NCI-H82 (cell line): Measurements from ENCODE around the gene KLHDC10.
"Not testable (repeated sequence)": the region's sequence is repeated elsewhere in the genome, so short reads cannot be mapped to it uniquely, and the experiment has no call there.

ENCODE experiments used
- DNase-seq: peaks from one replicate; lab custom pipeline; 2025; lab: John Stamatoyannopoulos, UW

Gene KLHDC10

GRCh38 chr7:130118294-130118693 lies 48.0 kb downstream of the KLHDC10 start:
- DNase-seq, result no peak

- DNase-seq, result no peak
These were observed 48.5 kb downstream of the KLHDC10 start for GRCh38 chr7:130118801-130119200.

DNA sequence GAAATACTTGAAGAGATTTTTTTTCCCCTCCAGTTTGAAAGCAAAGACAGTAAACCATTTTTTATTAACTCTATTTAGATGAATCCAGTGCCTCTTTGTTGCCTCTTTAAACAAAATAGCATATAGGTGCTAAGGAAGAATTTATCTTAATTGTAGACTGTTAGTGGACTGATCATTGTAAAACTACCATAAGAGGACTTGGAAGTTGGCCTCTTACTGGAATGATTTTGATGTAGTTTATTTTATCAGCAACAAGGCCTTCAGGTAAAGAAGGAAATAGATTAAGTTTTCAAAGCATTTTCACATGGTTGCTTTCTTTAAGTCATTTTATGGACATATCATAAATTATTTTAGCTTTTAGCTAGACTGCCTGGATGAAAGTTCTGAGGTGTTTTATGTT lies 53.2 kb downstream of the KLHDC10 start:
- no peak for DNase-seq

DNA sequence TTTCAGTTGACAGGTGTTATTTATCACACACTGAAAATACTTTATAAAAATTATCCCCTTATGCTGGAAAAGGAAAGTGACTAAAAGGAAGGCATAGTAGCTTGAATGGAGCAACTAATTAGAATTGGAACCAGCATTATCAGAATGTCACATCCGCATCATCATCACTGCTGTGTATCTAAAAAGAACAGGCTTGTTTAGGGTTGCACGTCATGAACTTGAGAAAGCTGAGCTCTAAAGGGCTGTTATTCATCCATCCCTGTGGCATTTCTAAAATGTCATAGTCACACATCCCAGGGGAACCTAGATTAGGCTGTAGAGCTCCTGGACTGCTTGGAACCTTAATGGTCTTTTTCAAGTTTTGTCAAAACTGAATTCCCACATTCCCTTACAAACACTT lies 54.4 kb downstream of the KLHDC10 start:
- no peak for DNase-seq

DNA sequence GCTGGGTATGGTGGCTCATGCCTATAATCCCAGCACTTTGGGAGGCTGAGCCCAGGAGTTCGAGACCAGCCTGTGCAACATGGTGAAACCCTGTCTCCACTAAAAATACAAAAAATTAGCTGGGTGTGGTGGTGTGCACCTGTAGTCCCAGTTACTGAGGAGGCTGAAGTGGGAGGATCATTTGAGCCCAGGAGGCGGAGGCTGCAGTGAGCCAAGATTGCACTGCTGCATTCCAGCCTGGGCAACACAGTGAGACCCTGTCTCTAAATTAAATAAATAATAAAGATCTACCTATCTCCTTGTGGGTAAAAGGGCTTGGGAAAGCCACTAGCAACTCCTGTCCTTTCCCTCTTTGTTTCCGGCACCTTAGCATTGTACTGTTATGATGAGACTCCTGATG lies 56.5 kb downstream of the KLHDC10 start:
- DNase-seq, result not testable (repeated sequence)

GRCh38 chr7:130127404-130127803 lies 57.1 kb downstream of the KLHDC10 start:
- no peak for DNase-seq

DNA sequence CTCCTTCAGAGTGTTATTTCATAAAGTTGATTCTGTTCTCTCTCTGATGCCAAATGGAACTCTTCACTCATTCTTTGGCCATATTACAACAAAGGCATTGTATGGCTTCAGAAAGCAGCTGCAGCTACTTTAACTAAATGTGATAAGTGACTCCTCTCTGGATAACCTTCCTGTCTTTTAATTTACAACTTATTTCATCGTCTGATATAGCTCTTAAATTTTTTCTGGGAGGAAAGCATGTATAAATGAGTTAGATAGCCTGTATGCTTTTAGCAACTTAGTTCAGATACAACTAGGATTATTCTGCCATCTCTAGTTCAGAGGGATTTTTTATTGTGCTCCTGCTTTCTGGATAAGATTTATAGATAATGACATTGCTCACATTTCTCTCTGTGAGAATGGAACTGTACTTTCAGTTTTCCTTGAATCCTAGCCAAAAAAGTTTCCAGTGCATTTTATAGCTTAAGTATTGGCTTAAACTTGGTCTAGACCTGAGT lies 57.5 kb downstream of the KLHDC10 start:
- no peak for DNase-seq

- DNase-seq, result no peak
These were observed 58.7 kb downstream of the KLHDC10 start for GRCh38 chr7:130129011-130129411.

DNA sequence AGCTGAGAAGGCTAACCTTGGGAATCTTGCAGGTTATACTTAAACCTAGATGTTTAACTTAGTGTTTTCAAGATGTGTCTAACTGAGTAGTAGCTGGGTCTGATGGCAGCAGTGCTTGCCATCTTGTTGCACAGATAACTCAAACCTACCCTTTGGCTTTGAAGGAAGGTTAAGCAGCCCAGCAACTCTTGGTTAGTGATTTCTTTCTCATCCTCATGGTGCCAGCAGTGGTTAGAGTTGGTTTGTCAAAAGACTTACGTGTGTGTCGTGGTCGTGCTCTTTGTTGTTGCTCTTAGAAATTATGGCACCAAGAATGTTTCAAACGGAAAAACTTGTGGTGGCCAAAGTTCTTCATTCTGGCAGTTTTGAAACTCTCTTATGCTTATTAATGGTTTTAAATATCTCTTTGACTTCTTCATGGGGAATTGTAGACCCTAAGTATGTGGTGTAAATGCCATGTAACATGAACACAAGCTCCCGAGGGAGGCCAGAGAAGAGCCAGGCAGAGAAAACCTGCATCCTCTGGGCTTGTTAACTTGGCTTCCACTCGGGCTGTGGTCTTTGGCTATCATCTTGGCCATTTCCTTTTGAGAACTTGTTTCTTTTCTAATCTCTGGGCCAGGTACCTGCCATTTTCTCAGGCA lies 61.0 kb downstream of the KLHDC10 start:
- no peak for DNase-seq

DNA sequence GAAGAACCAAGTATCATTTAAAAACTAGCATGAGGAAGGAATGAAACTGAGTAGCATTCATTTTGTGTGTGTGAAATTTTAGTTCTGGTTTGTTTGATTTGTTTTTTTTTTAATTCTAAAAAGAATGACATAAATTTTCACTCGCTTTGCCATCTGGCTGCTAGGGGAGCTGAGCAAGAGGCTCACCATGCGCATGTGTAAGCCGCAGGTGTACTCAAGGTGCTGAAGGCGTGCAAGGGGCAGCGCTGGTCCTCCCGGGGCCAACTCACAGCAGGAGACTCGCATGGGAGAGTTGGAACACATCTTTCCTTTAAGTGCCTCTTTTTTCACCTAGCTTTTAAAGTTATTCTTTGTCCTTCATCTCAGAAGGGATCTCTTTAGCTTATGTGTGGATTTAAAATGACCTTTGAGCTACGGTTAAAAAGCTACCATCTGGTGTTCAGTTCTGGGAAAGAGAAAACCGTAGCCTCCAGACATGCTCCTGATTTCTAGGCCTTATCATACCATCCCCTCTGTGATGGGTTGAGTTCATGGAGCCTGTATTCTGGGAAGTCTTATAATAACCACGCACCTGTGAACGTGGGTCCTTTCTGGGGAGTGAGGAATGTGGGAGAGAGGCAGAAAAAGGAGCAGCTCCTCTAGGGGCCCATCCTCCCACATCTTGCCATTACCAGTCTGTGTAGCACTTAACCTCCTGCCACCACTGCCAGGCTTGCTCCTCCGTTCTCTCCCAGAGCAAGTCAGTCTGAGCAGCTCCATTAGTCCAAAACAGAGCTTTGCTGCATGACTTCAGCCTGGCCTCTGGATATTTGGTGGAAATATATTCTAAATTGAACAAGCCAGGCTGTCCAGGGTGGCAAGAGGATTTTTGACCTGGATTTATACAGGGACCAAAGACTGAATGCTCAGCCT lies 61.9 kb downstream of the KLHDC10 start:
- DNase-seq, result no peak

DNA sequence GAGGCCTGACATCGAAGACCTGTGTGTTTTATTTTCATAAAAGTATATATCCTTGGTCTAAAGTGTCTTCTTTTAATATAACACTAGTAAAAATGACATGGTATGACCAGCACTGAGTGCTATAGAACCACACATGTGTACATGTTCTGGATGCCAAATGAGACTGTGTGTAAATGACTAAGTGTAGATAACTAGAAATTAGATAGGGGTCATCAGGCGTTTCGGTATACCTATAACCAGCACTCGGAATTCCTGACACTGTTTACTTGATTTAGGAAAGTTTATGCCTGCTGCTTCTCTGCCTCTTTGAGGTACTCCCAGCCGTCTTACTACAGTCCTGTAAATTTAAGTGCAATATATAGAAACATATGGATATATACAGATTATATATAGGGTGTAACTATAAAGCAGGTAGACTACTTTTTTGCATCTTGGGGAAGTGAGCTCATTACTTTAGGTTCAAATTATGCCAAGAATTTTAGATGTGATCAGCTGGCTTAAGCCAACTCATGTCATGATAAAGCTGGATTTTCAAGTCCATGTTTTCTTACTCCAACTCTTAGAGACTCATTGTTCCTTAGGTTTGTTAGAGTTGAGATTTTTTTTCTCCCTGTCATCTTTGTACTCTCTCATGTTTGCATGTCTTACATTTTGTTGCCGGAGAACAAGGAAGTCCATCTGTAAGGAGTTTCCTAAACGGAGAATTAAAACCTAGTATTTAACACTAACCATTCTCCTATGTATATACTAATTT lies 62.9 kb downstream of the KLHDC10 start:
- no peak for DNase-seq

DNA sequence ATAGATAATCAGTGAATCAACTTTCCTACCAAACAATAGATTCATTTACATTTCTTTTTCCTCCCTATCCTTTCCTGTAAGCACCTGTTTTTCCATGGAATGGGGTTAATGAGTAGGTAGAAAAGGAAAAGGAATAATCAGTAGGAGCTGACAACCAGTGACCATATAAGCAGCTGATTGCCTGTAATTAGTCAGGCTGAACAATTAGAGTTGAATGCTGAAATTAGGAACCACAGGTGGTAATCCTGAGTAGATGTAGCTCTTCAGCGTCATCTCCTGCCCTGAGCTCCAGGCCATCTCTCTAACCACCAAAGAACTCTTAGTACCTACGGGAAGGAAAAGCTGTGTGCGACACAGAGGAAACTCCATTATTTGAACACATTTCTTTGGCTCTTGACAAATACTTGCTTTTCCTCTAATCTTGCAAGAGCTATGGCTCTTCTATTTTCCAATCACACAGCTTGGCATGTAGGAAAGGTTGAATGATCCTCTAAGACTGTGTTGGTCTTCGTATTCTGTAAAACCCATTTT lies 63.8 kb downstream of the KLHDC10 start:
- no peak for DNase-seq

GRCh38 chr7:130134726-130135125 lies 64.4 kb downstream of the KLHDC10 start:
- no peak for DNase-seq

- no peak for DNase-seq
These were observed 65.2 kb downstream of the KLHDC10 start for GRCh38 chr7:130135208-130136205.

- DNase-seq, result no peak
These were observed 66.3 kb downstream of the KLHDC10 start for GRCh38 chr7:130136579-130137167.

DNA sequence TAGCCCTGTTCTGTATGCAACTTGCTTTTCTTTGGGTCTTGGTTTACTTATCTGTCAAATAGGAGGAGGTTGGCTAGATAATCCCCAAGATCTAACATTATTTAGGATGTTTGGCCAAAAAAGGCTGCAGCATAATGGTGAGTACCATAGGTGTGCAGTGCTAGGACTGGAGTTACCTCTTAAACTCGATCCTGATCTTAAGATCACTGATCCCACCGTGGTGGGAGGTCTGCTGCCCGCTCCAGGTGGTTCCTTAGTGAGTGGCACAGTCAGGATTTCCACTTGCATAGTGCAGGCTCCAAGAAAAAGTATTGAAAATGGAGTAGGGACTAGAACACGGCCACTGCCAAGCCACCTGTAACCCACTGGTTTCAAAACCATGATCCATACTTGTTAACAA lies 66.9 kb downstream of the KLHDC10 start:
- DNase-seq, result no peak

DNA sequence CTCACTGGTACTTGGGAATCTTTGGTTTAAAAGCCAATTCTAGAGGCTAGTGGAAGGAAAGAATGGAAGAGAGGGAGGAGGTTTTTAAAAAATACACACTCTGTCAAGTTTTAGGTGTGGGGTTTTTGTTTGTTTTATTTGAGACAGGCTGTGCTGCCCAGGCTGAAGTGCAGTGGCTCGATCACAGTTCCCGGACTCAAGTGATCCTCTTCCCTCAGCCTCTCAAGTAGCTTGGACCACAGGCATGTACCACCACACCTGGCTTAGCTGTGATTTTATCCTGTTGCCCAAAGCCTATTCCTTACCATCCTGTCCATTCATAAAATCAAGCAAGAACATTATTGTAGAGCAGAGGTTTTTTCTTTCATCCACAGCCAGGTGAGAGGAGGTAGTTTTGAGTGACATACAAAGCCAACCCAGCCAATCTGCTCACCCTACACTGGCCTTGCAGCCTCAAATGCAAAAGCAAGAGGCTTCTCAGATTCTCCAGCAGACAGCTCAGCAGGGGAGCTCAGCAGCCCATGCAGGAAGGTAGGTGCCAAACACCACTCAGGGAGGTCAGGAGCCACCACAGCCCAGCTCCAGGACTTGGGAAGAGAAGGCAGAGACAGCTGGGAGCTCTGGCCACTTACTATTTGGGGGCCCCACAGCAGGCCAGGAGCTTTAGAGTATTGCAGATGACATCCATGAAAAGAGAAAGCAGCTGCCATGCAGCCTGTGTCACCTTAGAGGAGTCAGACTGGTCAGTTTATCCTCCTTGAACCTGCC lies 69.0 kb downstream of the KLHDC10 start:
- DNase-seq, result no peak

GRCh38 chr7:130140551-130141160 lies 70.3 kb downstream of the KLHDC10 start:
- no peak for DNase-seq

GRCh38 chr7:130141161-130141883 lies 71.0 kb downstream of the KLHDC10 start:
- no peak for DNase-seq
